Left cardiac atrium (tissue), 4 donors: ENCODE results near the gene KCNG1. TPM values are rescaled to one million over a fixed set of nuclear protein-coding genes. Genes with fewer than 3 reads are reported as not detected.
"Not testable (repeated sequence)": the region's sequence is repeated elsewhere in the genome, so short reads cannot be mapped to it uniquely, and the experiment has no call there.

Source experiments
- ATAC-seq, 2 donors: fragments of 200-7000 bp; cut with Tn5 transposase; one replicate each; pipeline ENCODE4 v1.9.1; 2020; ENCODE audit warnings: mild to moderate bottlenecking in 2 of 2, moderate library complexity in 2 of 2
- DNase-seq: peaks from one replicate; pipeline ENCODE4 v3.0.0-alpha.2; 2020
- intact Hi-C, 2 donors: fragments of 100-400 bp; cut with DNase I; formaldehyde crosslinking; loops; one replicate each; pipeline versions ENCODE4 v1.14.1 to v1.15.1; 2022 to 2023
- total RNA-seq, 2 donors: library from RNA; stranded (reverse); fragmentation: NEBNext Ultra II Directional; extraction: Animal tissue kit (Norgen Biotek cat#: 25700); gene quantifications; one replicate each; pipeline ENCODE4 v1.2.1, GENCODE V29; 2021
- donor health status: DM: no; HTN: yes; CAD: no.
- donor health status: DM: no; HTN: yes; CAD: no; lungs with severe emphysema.
- donor health status: DM: yes; HTN: yes; CAD: no.
- donor health status: Dilated cardiomyopathy.

The KCNG1 gene
- total RNA-seq, 2 donors from 2014 or later, result 0.27 to 0.65 TPM

GRCh38 chr20:50995506-50995905 is 27.4 kb downstream of the KCNG1 start:
- intact Hi-C loops, result no loop called here
- no peak for ATAC-seq
- DNase-seq, result no peak

GRCh38 chr20:50993876-50994275 is 29.0 kb downstream of the KCNG1 start:
- ATAC-seq (no peak), DNase-seq (no peak)
- intact Hi-C loops, result no loop called here

- DNase-seq (no peak), ATAC-seq (peak in 1 of 2 donors; percentile 49)
- intact Hi-C loops, result no loop called here
These were observed 30.0 kb downstream of the KCNG1 start for GRCh38 chr20:50992733-50993457.

- intact Hi-C loops, result no loop called here
- ATAC-seq, result no peak
- DNase-seq, result no peak
These were observed 30.6 kb downstream of the KCNG1 start for GRCh38 chr20:50992336-50992732.

GRCh38 chr20:50991076-50991475 is 31.8 kb downstream of the KCNG1 start:
- DNase-seq (no peak), ATAC-seq (no peak)
- intact Hi-C loops, result no loop called here

- intact Hi-C loops, result loop anchor here (2.0 to 10.0 kb wide), 5 partner anchors 319 to 1097 kb away; no protein-coding TSS in a partner anchor
- peak; percentile 90 to 94 for ATAC-seq
- DNase-seq, result peak; percentile 66
These were observed 35.3 kb downstream of the KCNG1 start for GRCh38 chr20:50987493-50988210.

- intact Hi-C loops, result loop anchor here in 1 of 2 donors (10.0 kb wide), 3 partner anchors 611 to 1101 kb away; no protein-coding TSS in a partner anchor
- DNase-seq, result no peak
- ATAC-seq, result no peak
These were observed 39.6 kb downstream of the KCNG1 start for GRCh38 chr20:50983321-50983720.

GRCh38 chr20:50982363-50982762 is 40.5 kb downstream of the KCNG1 start:
- DNase-seq (no peak), ATAC-seq (peak in 1 of 2 donors; percentile 60)
- intact Hi-C loops, result loop anchor here in 1 of 2 donors (10.0 kb wide), 3 partner anchors 612 to 1102 kb away; no protein-coding TSS in a partner anchor

GRCh38 chr20:50981714-50982048 is 41.2 kb downstream of the KCNG1 start:
- ATAC-seq, result no peak
- DNase-seq, result no peak
- intact Hi-C loops, result loop anchor here in 1 of 2 donors (10.0 kb wide), 3 partner anchors 613 to 1103 kb away; no protein-coding TSS in a partner anchor

GRCh38 chr20:50980851-50981713 is 41.8 kb downstream of the KCNG1 start:
- intact Hi-C loops, result loop anchor here in 1 of 2 donors (10.0 kb wide), 3 partner anchors 614 to 1104 kb away; no protein-coding TSS in a partner anchor
- ATAC-seq (peak; percentile 41 to 59), DNase-seq (peak; percentile 55)

- ATAC-seq, result peak in 1 of 2 donors; percentile 73
These were observed 42.7 kb downstream of the KCNG1 start for GRCh38 chr20:50980071-50980681.

GRCh38 chr20:50978533-50978932 is 44.4 kb downstream of the KCNG1 start:
- DNase-seq, intact Hi-C loops, ATAC-seq: not testable (repeated sequence)

More at GRCh38 chr20:50980071-50980681, 42.7 kb downstream of the KCNG1 start:
- intact Hi-C loops, result loop anchor here in 1 of 2 donors (10.0 kb wide), 3 partner anchors 615 to 1105 kb away; no protein-coding TSS in a partner anchor
- DNase-seq, result no peak

- ATAC-seq, result no peak
- DNase-seq, result no peak
- intact Hi-C loops, result no loop called here
These were observed 45.6 kb downstream of the KCNG1 start for GRCh38 chr20:50977066-50978021.

GRCh38 chr20:50975701-50976330 is 47.1 kb downstream of the KCNG1 start:
- intact Hi-C loops, result no loop called here
- ATAC-seq (no peak), DNase-seq (no peak)

- intact Hi-C loops, result no loop called here
- ATAC-seq, result no peak
- DNase-seq, result no peak
These were observed 53.0 kb downstream of the KCNG1 start for GRCh38 chr20:50969912-50970311.

- ATAC-seq (no peak), DNase-seq (no peak)
- intact Hi-C loops, result no loop called here
These were observed 53.5 kb downstream of the KCNG1 start for GRCh38 chr20:50969435-50969834.

GRCh38 chr20:50968289-50968688 is 54.6 kb downstream of the KCNG1 start:
- ATAC-seq, result no peak
- DNase-seq, result no peak
- intact Hi-C loops, result no loop called here
